B cell (primary cell): ENCODE results near the gene BMPR1A.

Source experiments
- CTCF ChIP-seq: fragments of 200-600 bp; IDR thresholded peaks from one replicate; pipeline ENCODE4 v1.8.0; 2022; ENCODE audit warnings: antibody characterized with exemption, mild to moderate bottlenecking
- EZH2 ChIP-seq: IDR thresholded peaks from 2 replicates; pipeline ENCODE4 v1.6.1; 2012; ENCODE audit warnings: borderline replicate concordance, low read depth, mild to moderate bottlenecking, moderate library complexity, low read length; ENCODE audit not compliant: insufficient read depth, poor library complexity, severe bottlenecking

DNA sequence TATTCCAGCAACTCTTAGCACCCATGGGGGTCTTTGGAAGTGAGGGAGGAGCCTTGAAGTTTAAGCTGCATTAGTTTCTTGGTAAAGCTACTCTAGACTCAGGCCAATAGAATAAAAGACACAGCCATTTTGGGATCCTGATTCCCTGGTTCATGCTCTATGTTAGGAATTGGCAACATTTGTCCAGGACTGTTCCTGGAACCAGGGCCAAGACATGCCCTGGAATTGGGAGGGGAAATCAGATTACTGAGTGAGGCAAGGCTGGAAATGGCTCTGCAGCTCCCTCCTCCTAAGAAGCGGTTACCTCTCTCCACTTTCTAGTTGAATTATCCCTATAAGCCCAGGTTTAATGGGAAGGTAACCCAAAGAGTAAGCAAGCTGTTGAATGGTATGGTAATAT, 14.2 kb upstream of the BMPR1A start:
- no peak for TF ChIP-seq CTCF
- TF ChIP-seq EZH2 = no peak
